KMS-11 (cell line): Measurements from ENCODE around the gene UBL4A.

Source experiments
- H2AFZ ChIP-seq: fragments of 200-600 bp; sonication (generic); 2 replicates; pipeline ENCODE4 v1.6.1; 2016; ENCODE audit warnings: antibody characterized with exemption, mixed run types, low read depth
- H3K27ac ChIP-seq: fragments of 200-600 bp; sonication (generic); 2 replicates; pipeline ENCODE4 v1.6.1; 2016; ENCODE audit warnings: mild to moderate bottlenecking, mixed run types
- H3K27me3 ChIP-seq: fragments of 200-600 bp; sonication (generic); 2 replicates; pipeline ENCODE4 v1.6.1; 2017; ENCODE audit warnings: mild to moderate bottlenecking, low read depth, mixed run types, moderate library complexity; ENCODE audit not compliant: insufficient read depth
- H3K36me3 ChIP-seq: fragments of 200-600 bp; sonication (generic); 2 replicates; pipeline ENCODE4 v1.6.1; 2017; ENCODE audit warnings: mild to moderate bottlenecking, mixed run types; ENCODE audit not compliant: insufficient read depth
- H3K4me1 ChIP-seq: fragments of 200-600 bp; sonication (generic); 2 replicates; pipeline ENCODE4 v1.6.1; 2016; ENCODE audit warnings: mild to moderate bottlenecking, low read depth, mixed run types; ENCODE audit not compliant: poor library complexity, severe bottlenecking
- H3K4me2 ChIP-seq: fragments of 200-600 bp; sonication (generic); 2 replicates; pipeline ENCODE4 v1.7.0; 2016; ENCODE audit warnings: mild to moderate bottlenecking, mixed run types
- H3K4me3 ChIP-seq: fragments of 200-600 bp; sonication (generic); IDR thresholded peaks from 2 replicates; pipeline ENCODE4 v1.6.1; 2017; ENCODE audit warnings: low read depth, low read length, mixed read lengths; ENCODE audit not compliant: insufficient read depth
- H3K79me2 ChIP-seq: fragments of 200-600 bp; sonication (generic); 2 replicates; pipeline ENCODE4 v1.6.1; 2016; ENCODE audit warnings: low read depth, mixed run types; ENCODE audit not compliant: insufficient read depth
- H3K9ac ChIP-seq: fragments of 200-600 bp; sonication (generic); 2 replicates; pipeline ENCODE4 v1.6.1; 2016; ENCODE audit warnings: mild to moderate bottlenecking, mixed run types
- H4K20me1 ChIP-seq: fragments of 200-600 bp; sonication (generic); 2 replicates; pipeline ENCODE4 v1.6.1; 2016; ENCODE audit warnings: mild to moderate bottlenecking, mixed run types; ENCODE audit not compliant: insufficient read depth
- TF ChIP-seq, protein P1 (sequence below): fragments of 200-600 bp; sonication (generic); conservative IDR thresholded peaks from 2 replicates; pipeline ENCODE4 v1.6.1; 2017; ENCODE audit warnings: low read depth, mild to moderate bottlenecking, antibody characterized with exemption, low read length, moderate library complexity, mixed read lengths

The UBL4A gene

GRCh38 chrX:154476821-154477220 lies 9.6 kb downstream of the UBL4A start:
- Histone ChIP-seq H3K9ac (no peak overlapping the region), H3K36me3 (no peaks in the 10 kb centered on the region), H3K4me2 (no peak overlapping the region), H3K4me3 (no peak overlapping the region), H3K27me3 (no peaks in the 10 kb centered on the region), H3K27ac (no peak overlapping the region), H3K79me2 (no peaks in the 10 kb centered on the region), H2AFZ (no peak overlapping the region), H4K20me1 (no peaks in the 10 kb centered on the region), H3K4me1 (peaks cover 11% of the 10 kb centered on the region)
- TF ChIP-seq, protein P1, sequence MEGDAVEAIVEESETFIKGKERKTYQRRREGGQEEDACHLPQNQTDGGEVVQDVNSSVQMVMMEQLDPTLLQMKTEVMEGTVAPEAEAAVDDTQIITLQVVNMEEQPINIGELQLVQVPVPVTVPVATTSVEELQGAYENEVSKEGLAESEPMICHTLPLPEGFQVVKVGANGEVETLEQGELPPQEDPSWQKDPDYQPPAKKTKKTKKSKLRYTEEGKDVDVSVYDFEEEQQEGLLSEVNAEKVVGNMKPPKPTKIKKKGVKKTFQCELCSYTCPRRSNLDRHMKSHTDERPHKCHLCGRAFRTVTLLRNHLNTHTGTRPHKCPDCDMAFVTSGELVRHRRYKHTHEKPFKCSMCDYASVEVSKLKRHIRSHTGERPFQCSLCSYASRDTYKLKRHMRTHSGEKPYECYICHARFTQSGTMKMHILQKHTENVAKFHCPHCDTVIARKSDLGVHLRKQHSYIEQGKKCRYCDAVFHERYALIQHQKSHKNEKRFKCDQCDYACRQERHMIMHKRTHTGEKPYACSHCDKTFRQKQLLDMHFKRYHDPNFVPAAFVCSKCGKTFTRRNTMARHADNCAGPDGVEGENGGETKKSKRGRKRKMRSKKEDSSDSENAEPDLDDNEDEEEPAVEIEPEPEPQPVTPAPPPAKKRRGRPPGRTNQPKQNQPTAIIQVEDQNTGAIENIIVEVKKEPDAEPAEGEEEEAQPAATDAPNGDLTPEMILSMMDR, result no peak

DNA sequence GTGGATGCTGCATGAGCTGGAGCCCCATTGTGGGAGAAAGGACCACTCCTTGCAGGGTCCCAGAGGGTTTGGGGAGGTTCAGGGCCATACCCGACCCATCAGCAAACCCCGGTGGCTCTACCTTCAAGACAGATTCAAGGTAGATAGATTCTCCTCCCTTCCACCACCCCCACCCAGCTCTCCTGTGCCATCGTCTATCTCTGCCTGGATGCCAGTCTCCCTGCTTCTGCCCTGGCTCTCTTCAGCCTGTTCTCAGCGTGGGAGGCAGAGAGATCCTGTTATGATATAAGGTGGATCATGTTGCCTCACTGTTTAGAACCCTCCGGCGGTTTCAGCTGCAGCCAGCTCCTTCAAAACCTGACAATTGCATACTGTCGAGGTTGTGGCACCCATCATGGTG lies 12.7 kb downstream of the UBL4A start:
- Histone ChIP-seq H3K9ac (no peak overlapping the region), H3K4me2 (no peak overlapping the region), H3K36me3 (no peaks in the 10 kb centered on the region), H3K4me1 (no peaks in the 10 kb centered on the region), H2AFZ (no peak overlapping the region), H4K20me1 (no peaks in the 10 kb centered on the region), H3K79me2 (no peaks in the 10 kb centered on the region), H3K4me3 (no peak overlapping the region), H3K27me3 (no peaks in the 10 kb centered on the region), H3K27ac (no peak overlapping the region)
- TF ChIP-seq, protein P1, result no peak

DNA sequence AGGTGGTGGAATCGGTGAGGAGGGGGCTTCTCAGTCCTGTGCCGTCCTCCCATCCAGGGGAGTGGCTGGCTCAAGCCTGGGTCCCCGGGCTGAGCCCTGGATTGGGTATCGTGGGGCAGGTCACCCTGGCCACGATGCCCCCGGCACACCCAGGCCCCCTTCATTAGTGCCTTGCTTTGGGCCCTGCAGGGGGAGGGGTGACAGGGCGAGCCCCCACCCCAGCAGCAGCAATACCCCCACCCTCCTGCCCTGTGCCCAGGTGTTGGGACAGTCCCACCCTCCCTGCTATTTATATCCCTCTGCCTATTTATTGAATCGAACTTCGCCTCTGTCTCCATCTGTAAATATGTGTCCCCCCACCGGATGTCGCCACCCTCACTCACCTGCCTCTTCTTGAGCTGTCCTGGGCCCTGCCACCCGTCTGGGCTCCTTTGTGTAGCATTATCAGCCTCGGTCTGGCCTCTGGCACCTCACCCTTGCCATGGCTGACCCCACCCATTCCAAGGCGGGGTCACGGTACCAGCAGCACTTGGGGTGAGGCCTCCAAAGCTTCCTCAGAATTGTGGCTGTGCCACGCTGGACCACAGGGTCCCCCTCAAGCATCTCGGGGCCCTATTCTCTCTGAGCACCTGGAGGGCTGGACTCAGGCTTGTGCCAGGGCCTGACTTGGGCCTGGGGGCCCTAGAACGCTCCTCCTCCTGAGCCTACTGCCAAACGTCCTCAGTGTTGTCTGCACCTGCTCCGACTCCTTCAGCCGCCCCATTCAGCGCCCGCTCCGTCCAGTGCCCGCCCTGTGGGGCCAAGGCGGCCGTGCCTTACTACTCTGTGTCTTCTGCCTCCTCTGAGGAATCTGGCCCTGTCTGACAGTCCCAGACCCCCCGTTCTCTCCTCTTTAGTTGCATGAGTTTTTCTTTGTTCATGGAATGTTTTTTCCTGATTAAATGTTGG lies 13.5 kb downstream of the UBL4A start:
- H4K20me1 ChIP-seq, result no peaks in the 10 kb centered on the region
- H2AFZ ChIP-seq, result no peak overlapping the region
- H3K36me3 ChIP-seq, result no peaks in the 10 kb centered on the region
- TF ChIP-seq, protein P1, result no peak
- no peak overlapping the region for H3K9ac ChIP-seq
- no peaks in the 10 kb centered on the region for H3K79me2 ChIP-seq
- H3K4me3 ChIP-seq, result no peak overlapping the region
- no peak overlapping the region for H3K4me2 ChIP-seq
- H3K27me3 ChIP-seq, result no peaks in the 10 kb centered on the region
- H3K4me1 ChIP-seq, result no peaks in the 10 kb centered on the region
- no peak overlapping the region for H3K27ac ChIP-seq

DNA sequence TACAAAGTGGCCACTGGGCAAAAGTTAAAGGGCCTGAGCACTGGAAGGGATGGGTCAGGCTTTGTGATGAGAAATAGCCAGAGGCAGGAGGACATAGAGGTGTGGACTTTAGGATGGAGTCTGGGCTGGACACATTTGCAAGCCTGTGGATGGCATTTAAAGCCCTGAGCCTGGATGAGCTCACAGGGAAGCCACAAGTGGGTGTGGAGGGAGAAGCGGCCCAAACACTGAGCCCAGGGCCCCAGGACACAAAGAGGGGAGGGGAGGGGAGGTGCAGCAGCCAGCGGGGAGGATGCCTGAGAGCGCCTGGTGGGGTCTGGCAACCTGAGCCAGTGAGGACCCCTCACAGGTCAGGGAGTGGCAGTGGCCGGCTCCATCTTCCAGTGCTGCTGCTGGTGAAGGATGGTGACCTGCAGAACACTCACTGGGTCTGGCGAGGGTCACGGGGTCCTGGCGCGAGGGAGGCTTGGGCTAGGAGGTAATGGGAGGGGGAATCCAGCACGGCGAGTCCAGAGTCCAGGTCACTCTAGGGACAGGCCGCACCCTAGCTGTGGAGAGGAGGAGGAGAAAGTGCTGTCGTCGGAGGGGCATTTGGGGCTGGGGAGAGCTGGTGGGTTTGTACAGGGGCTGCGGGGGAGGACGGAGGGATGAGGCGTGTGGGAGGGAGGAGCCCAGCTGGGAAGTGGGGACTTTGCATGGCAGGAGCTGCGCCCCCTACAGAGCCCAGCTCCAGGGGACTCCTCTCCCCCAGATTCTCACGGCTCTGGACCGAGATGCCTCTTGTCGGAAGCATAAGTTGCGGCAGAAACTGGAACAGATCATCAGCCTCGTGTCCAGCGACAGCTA lies 14.4 kb downstream of the UBL4A start:
- Histone ChIP-seq H3K27me3 (no peaks in the 10 kb centered on the region), H3K79me2 (no peaks in the 10 kb centered on the region), H4K20me1 (no peaks in the 10 kb centered on the region), H3K4me1 (no peaks in the 10 kb centered on the region), H3K36me3 (no peaks in the 10 kb centered on the region), H3K4me2 (no peak overlapping the region), H3K4me3 (no peak overlapping the region), H3K9ac (no peak overlapping the region), H2AFZ (no peak overlapping the region), H3K27ac (no peak overlapping the region)
- TF ChIP-seq, protein P1, result no peak
